Measurements from ENCODE around the gene SYCP2L.
"Not testable (repeated sequence)": the region's sequence is repeated elsewhere in the genome, so short reads cannot be mapped to it uniquely, and the experiment has no call there.

The SYCP2L gene

DNA sequence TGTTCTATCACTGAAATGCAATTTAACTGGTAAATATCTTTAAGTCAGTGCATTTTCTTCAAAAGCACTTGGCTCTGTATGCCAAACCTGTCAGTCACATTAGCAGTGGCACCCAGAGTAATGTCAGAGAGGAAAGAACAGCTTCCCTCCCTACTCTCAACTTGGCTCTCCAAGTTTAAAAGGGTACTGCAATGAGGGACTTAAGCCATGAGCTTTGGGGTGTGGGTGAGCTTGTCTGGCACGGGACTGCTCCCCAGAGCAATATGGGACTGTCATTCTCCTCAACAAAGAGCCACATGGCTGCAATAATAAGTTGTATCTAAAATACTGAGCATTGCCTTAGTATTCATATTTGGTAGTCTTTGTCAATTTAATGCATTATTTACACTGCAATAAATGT lies 9.0 kb upstream of the SYCP2L start:
- no peak for DNase-seq (ENCODE audit: low read depth)
- TF ChIP-seq, protein P1, sequence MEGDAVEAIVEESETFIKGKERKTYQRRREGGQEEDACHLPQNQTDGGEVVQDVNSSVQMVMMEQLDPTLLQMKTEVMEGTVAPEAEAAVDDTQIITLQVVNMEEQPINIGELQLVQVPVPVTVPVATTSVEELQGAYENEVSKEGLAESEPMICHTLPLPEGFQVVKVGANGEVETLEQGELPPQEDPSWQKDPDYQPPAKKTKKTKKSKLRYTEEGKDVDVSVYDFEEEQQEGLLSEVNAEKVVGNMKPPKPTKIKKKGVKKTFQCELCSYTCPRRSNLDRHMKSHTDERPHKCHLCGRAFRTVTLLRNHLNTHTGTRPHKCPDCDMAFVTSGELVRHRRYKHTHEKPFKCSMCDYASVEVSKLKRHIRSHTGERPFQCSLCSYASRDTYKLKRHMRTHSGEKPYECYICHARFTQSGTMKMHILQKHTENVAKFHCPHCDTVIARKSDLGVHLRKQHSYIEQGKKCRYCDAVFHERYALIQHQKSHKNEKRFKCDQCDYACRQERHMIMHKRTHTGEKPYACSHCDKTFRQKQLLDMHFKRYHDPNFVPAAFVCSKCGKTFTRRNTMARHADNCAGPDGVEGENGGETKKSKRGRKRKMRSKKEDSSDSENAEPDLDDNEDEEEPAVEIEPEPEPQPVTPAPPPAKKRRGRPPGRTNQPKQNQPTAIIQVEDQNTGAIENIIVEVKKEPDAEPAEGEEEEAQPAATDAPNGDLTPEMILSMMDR (IDR thresholded peaks at IDR 0.05; ENCODE audit: control insufficient read depth, insufficient read depth, low read depth, low read length, missing control alignments) = no peak
- no peak overlapping the region for H3K4me3 ChIP-seq (ENCODE audit: control insufficient read depth, low read depth, low read length)

DNA sequence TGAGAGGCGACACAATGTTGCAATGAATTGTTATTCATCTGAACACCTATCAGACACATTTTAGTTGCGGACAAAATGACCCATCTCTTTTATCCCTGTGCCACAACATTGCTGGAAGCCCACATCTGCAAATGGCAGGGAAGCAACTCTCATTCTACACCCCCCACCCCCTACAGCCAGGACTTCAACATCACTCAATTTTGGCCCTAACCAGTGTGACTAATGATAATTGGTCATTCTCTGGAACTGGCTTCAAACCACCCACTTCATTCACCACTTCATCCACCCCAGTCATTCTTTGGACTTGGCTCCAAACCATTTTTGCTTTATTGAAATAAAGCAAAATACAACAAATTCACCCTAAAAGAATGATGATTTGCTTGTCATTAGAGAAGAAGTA lies 6.5 kb upstream of the SYCP2L start:
- no peak overlapping the region for H3K4me3 ChIP-seq (ENCODE audit: control insufficient read depth, low read depth, low read length)
- no peak for DNase-seq (ENCODE audit: low read depth)
- TF ChIP-seq, protein P1 (IDR thresholded peaks at IDR 0.05; ENCODE audit: control insufficient read depth, insufficient read depth, low read depth, low read length, missing control alignments) = no peak

DNA sequence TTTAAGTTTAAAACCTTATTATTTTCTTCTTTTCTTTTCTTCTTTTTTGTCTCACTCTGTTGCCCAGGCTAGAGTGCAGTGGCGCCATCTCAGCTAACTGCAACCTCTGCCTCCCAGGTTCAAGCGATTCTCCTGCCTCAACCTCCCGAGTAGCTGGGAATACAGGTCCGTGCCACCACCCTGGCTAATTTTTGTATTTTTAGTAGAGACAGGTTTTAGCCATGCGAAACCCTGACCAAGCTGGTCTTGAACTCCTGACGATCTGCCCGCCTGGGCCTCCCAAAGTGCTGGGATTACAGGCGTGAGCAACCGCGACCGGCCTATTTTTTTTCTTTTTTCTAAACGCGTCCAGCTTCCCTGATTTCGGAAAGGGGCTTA lies 4.6 kb upstream of the SYCP2L start:
- not testable (repeated sequence) for H3K4me3 ChIP-seq (ENCODE audit: control insufficient read depth, low read depth, low read length); DNase-seq (ENCODE audit: low read depth)

DNA sequence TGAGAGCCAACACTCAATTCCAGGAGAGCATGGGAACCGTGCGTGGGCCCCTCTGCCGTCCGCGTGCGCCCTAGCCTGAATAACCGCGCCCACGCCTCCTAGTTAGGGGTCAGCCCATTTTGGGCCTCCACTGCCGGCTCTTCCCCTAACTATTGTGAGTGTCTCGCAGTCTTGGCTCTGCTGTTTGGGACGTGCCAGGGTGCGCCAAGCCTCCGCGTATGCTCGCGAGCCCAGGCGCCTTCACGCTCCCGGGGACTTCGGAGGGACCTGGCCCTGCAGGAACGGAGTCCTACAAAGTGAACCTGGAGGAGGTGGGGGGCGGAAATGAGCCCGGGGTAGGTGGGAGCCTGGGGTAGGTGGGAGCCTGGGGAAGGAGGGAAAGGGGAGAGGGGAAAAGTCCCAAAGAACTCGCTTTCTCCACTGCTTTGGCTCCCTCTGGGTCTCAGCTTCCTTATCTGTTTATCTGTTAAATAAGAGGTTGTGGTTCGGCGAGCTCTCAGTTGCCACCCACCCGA lies 4.1 kb upstream of the SYCP2L start:
- TF ChIP-seq, protein P1 (IDR thresholded peaks at IDR 0.05; ENCODE audit: control insufficient read depth, insufficient read depth, low read depth, low read length, missing control alignments) = no peak
- H3K4me3 ChIP-seq (ENCODE audit: control insufficient read depth, low read depth, low read length) = no peak overlapping the region

DNA sequence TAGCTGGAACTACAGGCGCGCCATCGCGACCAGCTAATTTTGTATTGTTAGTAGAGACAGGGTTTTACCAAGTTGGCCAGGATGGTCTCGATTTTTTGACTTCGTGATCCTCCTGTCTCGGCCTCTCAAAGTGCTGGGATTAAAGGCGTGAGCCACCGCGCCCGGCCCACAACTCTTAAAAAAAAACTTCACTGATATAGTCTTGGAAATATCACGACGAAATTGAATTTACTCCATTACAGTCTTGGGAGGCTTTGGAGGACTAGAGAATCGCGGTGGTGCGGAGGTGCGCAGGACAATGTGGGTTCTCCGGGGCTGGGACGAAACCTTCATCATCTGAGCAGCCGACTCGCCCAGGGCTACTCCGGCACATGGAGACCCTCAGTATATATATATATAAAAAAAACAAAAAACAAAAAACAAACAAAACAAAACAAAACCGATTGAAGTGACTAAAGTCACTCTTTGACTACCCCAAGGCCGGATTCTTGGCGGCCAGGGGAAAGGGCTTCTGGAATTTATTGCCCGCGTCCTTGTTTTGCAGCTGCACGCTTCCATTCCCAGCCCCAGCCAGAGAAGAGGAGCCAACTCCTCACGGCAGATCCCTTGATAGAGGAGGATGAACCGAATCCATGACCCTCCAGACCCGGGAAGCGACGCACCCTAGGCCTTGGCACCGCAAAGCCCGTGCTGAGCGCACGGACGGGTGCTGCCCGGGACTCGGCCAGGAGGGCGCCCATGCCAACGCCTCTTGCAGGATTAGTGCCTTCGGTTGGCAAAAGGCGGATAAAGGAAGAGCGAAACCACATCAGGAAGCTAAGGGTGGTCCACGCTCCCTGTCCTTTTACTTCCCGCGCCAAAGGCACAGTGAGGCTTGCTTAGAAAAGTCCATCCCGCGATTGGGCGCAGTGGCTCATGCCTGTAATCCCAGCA lies 3.3 kb upstream of the SYCP2L start:
- DNase-seq (ENCODE audit: low read depth) = no peak

More for the DNA sequence above, 4.1 kb upstream of the SYCP2L start:
- DNase-seq (ENCODE audit: low read depth) = no peak

DNA sequence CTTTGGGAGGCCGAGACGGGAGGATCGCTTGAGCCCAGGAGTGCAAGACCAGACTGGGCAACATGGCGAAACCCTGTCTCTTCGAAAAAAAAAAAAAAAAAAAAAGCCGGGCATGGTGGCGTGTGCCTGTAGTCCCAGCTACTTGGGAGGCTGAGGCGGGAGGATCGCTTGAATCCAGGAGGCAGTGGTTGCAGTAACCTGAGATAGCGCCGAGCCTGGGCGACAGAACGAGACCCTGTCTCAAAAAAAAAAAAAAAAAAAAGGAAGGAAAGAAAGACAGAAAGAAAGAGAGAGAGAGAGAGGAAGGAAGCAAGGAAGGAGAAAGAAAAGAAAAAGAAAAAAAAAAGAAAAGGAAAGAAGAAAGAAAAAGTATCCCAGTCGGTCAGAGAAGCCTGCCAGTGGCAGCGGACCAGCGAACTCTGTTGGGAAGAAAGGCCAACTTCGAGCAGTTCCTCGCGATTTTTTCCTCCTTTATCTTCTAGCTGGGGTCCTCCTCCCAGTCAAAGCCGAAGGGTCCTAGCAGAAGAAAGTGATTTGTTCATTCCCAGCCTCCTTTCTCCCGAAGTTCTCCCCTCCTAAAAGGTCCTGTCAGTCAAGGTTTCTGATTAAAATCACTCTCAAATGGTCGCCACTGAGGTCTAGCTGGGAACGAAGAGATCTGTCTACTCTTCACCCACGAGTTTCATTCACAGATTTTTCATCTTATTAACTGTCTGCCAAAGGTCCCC lies 2.4 kb upstream of the SYCP2L start:
- TF ChIP-seq, protein P1 (IDR thresholded peaks at IDR 0.05; ENCODE audit: control insufficient read depth, insufficient read depth, low read depth, low read length, missing control alignments) = no peak

More for the DNA sequence above, 3.3 kb upstream of the SYCP2L start:
- TF ChIP-seq, protein P1 (IDR thresholded peaks at IDR 0.05; ENCODE audit: control insufficient read depth, insufficient read depth, low read depth, low read length, missing control alignments) = no peak
- no peak overlapping the region for H3K4me3 ChIP-seq (ENCODE audit: control insufficient read depth, low read depth, low read length)

DNA sequence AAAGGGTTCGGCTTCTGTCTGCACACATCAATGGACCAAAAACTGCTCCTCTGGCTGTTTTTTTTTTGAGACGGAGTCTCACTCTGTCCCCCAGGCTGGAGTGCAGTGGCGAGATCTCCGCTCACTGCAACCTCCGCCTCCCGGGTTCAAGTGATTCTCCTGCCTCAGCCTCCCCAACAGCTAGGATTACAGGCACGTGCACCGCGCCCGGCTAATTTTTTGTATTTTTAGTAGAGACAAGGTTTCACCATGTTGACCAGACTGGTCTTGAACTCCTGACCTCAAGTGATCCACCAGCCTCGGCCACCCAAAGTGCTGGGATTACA lies 524 bp upstream of the SYCP2L start:
- not testable (repeated sequence) for H3K4me3 ChIP-seq (ENCODE audit: control insufficient read depth, low read depth, low read length); DNase-seq (ENCODE audit: low read depth)

More for the DNA sequence above, 2.4 kb upstream of the SYCP2L start:
- no peak overlapping the region for H3K4me3 ChIP-seq (ENCODE audit: control insufficient read depth, low read depth, low read length)
- no peak for DNase-seq (ENCODE audit: low read depth)

Data from AG09309 (cell line).